Measurements from ENCODE around the gene BMERB1. TPM values are rescaled to one million over a fixed set of nuclear protein-coding genes. Genes with fewer than 3 reads are reported as not detected.

BMERB1 gene
- polyA plus RNA-seq, 1 donor (not counting 4 experiments of a cell fraction or from before 2014, with no cell fraction given): 7.8 TPM

GRCh38 chr16:15530085-15530484 lies 95.7 kb downstream of the BMERB1 start:
- Histone ChIP-seq H3K79me2 (ENCODE audit: control insufficient read depth, insufficient read depth, low read length) (no peaks in the 10 kb centered on the region), H3K36me3 (ENCODE audit: control insufficient read depth in 2 of 2, extremely low read depth in 1 of 2, insufficient read depth in 2 of 2, low read length in 2 of 2) (no peaks in the 10 kb centered on the region), H4K20me1 (ENCODE audit: control insufficient read depth, extremely low read depth, insufficient read depth, low read length) (no peaks in the 10 kb centered on the region), H3K4me3 (ENCODE audit: control insufficient read depth in 2 of 3, extremely low read depth in 1 of 3, insufficient read depth in 2 of 3, low read depth in 1 of 3, low read length in 3 of 3) (no peak overlapping the region), H3K4me1 (ENCODE audit: control insufficient read depth, extremely low read depth, insufficient read depth, low read length) (no peaks in the 10 kb centered on the region), H3K9me3 (ENCODE audit: control insufficient read depth, low read depth, low read length) (no peaks in the 10 kb centered on the region), H3K27ac (ENCODE audit: control insufficient read depth, insufficient read depth, low read length) (no peak overlapping the region), H3K27me3 (ENCODE audit: control insufficient read depth, extremely low read depth, insufficient read depth, low read length) (no peaks in the 10 kb centered on the region), H3K4me2 (ENCODE audit: control insufficient read depth, extremely low read depth, insufficient read depth, low read depth, low read length) (no peak overlapping the region), H2AFZ (ENCODE audit: control insufficient read depth, low read length) (no peak overlapping the region), H3K9ac (ENCODE audit: control insufficient read depth, extremely low read depth, insufficient read depth, low read length) (no peak overlapping the region), H3K9me1 (ENCODE audit: control insufficient read depth, extremely low read depth, insufficient read depth, low read length) (no peaks in the 10 kb centered on the region)
- FAIRE-seq (no peak), DNase-seq (ENCODE audit: low read depth, low spot score) (no peak)
- dilution Hi-C loops (cut with MboI; ENCODE audit: extremely low pct_ligation_motif_present, low sequenced_read_pairs): no loop called here
- no peak for TF ChIP-seq EZH2 (IDR thresholded peaks at IDR 0.05; ENCODE audit: low read length)
- TF ChIP-seq CTCF (optimal IDR thresholded peaks at IDR 0.05 in 1 of 3, IDR thresholded peaks at IDR 0.05 in 1 of 3, conservative IDR thresholded peaks at IDR 0.05 in 1 of 3; ENCODE audit: extremely low read depth in 1 of 3, insufficient read depth in 2 of 3, low read length in 3 of 3): no peak

- TF ChIP-seq CTCF (optimal IDR thresholded peaks at IDR 0.05 in 1 of 3, IDR thresholded peaks at IDR 0.05 in 1 of 3, conservative IDR thresholded peaks at IDR 0.05 in 1 of 3; ENCODE audit: extremely low read depth in 1 of 3, insufficient read depth in 2 of 3, low read length in 3 of 3) (no peak), EZH2 (IDR thresholded peaks at IDR 0.05; ENCODE audit: low read length) (no peak)
- Histone ChIP-seq H3K4me1 (ENCODE audit: control insufficient read depth, extremely low read depth, insufficient read depth, low read length) (no peaks in the 10 kb centered on the region), H4K20me1 (ENCODE audit: control insufficient read depth, extremely low read depth, insufficient read depth, low read length) (no peaks in the 10 kb centered on the region), H3K9me3 (ENCODE audit: control insufficient read depth, low read depth, low read length) (no peaks in the 10 kb centered on the region), H3K36me3 (ENCODE audit: control insufficient read depth in 2 of 2, extremely low read depth in 1 of 2, insufficient read depth in 2 of 2, low read length in 2 of 2) (no peaks in the 10 kb centered on the region), H3K27me3 (ENCODE audit: control insufficient read depth, extremely low read depth, insufficient read depth, low read length) (no peaks in the 10 kb centered on the region), H2AFZ (ENCODE audit: control insufficient read depth, low read length) (no peak overlapping the region), H3K9me1 (ENCODE audit: control insufficient read depth, extremely low read depth, insufficient read depth, low read length) (no peaks in the 10 kb centered on the region), H3K27ac (ENCODE audit: control insufficient read depth, insufficient read depth, low read length) (no peak overlapping the region), H3K9ac (ENCODE audit: control insufficient read depth, extremely low read depth, insufficient read depth, low read length) (no peak overlapping the region), H3K79me2 (ENCODE audit: control insufficient read depth, insufficient read depth, low read length) (no peaks in the 10 kb centered on the region), H3K4me3 (ENCODE audit: control insufficient read depth in 2 of 3, extremely low read depth in 1 of 3, insufficient read depth in 2 of 3, low read depth in 1 of 3, low read length in 3 of 3) (no peak overlapping the region), H3K4me2 (ENCODE audit: control insufficient read depth, extremely low read depth, insufficient read depth, low read depth, low read length) (no peak overlapping the region)
- DNase-seq (ENCODE audit: low read depth, low spot score) (no peak), FAIRE-seq (no peak)
- dilution Hi-C loops (cut with MboI; ENCODE audit: extremely low pct_ligation_motif_present, low sequenced_read_pairs): no loop called here
Measured at GRCh38 chr16:15532825-15533224, 98.4 kb downstream of the BMERB1 start.

Data from keratinocyte (primary cell).